HG03575 (cell line): ENCODE measurements around the gene RMND5A.
A peak's percentile ranks its signal among the peaks of the same experiment; 100 is the strongest.
"Not testable (repeated sequence)": the region's sequence is repeated elsewhere in the genome, so short reads cannot be mapped to it uniquely, and the experiment has no call there.

Source experiments
- ATAC-seq: cut with Tn5 transposase; IDR thresholded peaks from one replicate; pipeline ENCODE4 v1.9.1; 2021; ENCODE audit not compliant: unreplicated experiment, insufficient number of reproducible peaks, low FRiP score; ENCODE audit errors: extremely low read depth

RMND5A gene

DNA sequence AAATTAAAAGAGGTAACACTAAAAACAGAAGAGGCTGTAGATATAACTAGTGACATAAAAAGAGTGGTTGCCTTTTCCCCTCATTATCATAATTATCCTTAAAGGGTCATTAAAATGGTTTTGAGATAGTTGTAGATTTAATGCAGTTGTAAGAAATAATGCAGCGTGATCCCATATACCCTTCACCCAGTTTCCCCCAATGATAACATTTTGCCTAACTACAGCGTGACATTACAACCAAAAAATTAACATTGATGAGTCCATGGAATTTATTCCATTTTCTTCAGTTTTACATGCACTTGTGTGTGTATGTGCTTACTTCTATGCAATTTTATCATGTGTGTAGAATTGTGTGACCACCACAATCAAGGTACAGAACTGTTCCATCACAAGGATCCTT lies 13.2 kb upstream of the RMND5A start:
- no peak for ATAC-seq

DNA sequence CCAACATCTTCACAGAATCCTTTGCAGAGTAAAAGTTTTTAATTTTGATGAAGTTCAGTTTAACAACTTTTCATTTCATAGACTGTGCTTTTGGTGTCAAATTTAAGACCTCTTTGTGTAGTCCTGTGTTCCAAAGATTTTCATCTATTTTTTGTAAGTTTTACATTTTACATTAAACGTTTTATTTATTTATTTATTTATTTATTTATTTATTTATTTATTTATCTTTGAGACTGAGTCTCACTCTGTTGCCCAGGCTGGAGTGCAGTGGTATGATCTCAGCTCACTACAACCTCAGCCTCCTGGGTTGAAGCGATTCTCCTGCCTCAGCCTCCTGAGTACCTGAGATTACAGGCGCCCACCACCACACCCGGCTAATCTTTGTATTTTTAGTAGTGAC lies 12.0 kb upstream of the RMND5A start:
- ATAC-seq = not testable (repeated sequence)

DNA sequence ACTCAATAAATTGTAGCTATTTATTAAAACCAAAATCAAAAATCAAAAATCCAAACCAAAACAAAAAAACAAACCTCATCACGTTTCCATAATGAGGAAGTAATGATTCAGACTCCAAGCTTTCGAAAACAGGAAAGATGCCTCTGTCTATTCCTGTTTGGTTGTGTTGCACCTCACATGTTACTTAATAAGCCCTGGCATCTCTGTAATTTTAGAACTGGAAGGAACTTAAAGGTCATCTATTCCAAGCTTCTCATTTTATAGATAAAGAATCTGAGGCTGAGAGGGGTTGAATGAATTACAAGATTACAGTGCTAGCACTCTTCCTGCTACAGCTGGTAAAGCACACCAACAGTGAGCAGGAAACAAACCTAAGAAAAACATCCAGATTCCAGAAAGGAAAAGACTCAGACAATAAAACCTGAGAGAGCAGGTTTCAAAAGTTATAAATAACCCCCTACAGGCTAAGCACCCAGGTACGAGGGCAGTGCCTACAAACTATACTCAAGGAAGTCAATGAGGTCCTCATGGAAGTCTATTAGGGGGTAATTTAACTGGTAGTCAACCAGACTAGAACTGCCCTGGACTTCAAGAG lies 5.4 kb upstream of the RMND5A start:
- not testable (repeated sequence) for ATAC-seq

DNA sequence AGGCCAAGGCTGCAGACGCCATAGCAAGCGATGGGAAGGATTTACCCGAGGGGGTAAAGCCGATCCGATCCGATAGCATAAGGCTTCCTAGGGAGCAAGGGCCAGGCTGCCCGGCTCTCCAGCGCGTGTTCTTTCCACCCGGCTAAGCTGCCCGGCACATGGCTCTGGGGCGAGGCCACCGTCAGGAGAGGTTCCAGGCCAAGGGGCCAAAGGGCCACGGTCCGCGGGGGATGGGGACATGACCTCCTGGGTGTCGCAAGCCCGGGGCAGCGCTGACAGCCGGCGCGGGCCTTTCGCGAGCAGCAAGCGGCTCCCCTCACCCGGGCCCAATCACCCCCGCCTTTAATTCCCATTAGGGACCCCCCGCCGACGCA lies 841 bp upstream of the RMND5A start:
- not testable (repeated sequence) for ATAC-seq

DNA sequence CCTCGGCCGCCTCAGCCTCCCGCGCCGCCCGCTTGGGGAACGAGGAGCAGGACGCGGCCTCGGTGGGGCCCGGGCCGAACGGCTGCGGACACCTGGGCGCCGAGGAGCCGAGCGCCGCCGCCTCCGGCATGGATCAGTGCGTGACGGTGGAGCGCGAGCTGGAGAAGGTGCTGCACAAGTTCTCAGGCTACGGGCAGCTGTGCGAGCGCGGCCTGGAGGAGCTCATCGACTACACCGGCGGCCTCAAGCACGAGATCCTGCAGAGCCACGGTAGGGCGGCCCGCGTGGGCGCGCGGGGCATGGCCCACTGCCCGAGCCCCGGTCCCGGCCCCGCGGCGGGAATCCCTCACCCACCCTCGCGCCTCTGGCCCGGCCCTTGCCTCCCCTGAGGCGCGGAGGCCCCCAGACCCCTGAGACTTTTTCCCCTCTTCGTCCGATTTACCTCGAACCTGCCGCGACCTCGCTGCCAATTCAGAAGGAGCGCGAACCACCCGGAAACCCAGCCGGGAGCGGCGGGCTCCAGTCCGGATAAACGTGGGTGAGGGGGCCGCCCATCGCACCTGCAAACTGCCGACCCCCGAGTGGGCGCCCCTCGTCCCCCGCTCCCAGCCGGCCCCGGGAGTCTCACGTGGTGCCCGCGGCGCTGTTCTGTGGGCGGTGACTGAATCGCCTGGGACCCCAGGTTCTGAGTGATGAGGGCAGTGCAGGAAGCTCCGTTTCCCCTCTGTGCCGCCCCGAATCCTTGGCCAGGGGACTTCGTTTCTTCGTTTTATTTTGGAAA lies 639 bp downstream of the RMND5A start:
- ATAC-seq = peak; percentile 2

DNA sequence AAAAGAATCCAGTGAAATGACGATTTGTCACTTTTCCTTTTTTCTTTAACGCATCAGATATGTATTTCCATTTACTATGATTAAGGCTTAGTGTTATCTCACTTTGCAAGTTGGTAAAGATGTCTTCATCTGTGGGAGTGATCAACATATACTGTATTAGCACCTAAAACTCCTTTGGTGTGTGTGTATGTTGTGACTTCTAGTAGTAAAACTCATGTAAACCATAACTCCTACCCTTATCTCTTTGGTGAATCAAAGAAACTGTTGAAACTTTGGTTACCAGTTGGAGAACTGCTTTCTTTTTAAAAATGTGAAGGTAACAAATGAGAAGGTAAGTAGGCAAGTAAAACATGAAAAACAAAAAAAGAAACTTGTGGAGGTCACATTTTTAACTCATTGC lies 5.6 kb downstream of the RMND5A start:
- not testable (repeated sequence) for ATAC-seq

DNA sequence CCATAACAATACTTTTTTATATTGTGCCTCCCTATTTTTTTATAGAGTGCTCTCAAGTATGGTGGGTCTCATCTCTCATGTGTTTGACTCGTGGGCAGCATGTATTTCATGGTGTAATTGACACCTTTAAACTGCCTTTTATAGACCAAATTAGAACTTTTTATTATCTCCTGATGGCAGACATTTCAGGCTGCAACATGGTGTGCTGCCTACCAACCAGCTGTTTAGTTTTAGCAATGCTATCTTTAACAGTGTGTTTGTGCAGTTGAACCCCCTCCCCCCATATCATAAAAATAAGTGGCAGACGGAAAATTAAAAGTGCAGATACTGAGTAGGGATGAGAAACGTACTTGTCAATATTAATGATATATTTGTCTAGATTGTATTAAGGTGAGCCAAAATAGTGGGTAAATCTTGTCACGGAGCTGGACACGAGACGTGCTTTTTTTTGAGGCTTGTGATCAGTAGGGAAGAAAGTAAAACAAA lies 12.0 kb downstream of the RMND5A start:
- not testable (repeated sequence) for ATAC-seq

DNA sequence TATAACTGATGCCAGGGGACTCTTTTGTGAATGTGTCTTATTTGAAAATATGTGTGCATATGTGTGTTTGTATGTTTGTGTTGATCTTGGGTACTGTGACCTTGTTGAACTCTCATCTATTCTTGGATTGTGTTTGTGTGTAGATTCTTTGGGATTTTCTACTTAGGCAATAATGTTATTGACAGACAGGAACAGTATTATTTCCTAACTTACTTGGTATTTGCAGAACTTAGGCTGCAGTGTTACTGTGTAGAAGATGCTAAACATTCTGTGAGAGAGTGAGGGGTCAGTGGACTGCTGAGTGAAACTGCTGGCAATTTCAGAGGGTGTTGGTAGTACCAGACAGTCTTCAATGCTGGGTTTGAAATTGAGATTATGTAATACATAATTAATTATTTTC lies 12.7 kb downstream of the RMND5A start:
- ATAC-seq = not testable (repeated sequence)

DNA sequence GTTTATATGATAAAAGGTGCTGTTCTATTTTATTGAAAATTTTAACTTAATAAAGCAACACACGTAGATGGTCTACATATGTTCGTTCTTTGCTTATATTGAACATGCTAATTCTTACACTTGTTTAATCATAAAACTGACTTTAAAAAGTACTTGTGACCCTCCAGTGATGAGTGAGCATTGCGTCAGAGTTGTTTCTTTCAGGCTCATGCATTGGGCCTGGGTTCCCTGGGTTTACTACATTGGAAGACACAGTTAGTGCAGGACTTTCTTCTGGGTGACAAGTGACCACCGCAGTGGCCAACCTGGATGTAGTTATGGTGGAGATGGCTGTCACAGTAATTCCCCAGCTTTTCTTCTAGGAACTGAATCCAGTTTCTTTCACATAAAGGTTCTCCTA lies 13.4 kb downstream of the RMND5A start:
- not testable (repeated sequence) for ATAC-seq

DNA sequence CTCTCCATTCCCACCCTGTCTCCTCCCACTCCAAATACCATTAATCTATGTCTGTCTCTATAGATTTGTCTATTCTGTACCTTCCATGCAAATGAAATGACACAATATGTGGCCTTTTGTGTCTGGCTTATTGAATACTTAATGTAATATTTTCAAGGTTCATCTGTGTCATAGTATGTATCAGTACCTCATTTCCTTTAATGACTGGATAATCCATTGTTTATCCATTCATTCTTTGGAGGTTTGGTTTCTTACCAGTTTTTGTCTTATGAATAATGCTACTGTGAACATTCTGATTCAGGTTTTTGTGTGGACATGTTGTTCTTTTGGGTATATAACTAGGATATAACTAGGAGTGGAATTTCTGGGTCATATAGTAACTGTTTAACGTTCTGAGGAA lies 14.8 kb downstream of the RMND5A start:
- not testable (repeated sequence) for ATAC-seq

DNA sequence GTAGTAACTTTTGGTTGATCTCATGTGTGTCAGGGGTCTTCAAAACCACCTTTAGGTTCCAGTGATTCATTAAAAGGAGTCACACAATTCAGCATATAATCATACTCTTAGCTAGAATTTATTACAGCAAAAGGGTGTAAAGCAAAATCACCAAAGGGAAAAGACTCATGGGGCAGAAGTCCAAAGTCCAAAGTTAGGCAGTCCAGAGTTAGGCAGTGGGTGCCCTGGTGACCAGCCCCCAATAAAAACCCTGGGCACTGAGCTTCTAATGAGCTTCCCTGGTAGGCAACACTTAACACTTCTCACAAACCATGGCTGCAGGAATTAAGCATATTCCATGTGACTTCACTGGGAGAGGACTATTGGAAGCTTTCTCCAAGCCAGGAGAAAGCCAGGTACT lies 19.4 kb downstream of the RMND5A start:
- ATAC-seq = not testable (repeated sequence)

DNA sequence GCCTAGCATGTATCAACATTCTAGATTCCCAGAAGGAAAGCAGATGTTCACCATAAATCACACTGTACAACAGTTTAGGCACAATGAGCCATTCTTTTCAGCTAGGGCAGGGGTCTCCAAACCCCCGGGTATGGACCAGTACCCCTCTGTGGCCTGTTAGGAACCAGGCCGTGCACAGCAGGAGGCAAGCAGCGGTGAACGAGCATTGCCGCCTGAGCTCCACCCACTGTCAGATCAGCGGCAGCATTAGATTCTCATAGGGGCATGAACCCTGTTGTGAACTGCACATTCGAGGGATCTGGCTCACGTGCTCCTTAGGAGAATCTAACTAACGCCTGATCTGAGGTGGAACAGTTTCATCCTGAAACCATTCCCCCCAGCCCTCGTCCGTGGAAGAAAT lies 19.8 kb downstream of the RMND5A start:
- not testable (repeated sequence) for ATAC-seq

DNA sequence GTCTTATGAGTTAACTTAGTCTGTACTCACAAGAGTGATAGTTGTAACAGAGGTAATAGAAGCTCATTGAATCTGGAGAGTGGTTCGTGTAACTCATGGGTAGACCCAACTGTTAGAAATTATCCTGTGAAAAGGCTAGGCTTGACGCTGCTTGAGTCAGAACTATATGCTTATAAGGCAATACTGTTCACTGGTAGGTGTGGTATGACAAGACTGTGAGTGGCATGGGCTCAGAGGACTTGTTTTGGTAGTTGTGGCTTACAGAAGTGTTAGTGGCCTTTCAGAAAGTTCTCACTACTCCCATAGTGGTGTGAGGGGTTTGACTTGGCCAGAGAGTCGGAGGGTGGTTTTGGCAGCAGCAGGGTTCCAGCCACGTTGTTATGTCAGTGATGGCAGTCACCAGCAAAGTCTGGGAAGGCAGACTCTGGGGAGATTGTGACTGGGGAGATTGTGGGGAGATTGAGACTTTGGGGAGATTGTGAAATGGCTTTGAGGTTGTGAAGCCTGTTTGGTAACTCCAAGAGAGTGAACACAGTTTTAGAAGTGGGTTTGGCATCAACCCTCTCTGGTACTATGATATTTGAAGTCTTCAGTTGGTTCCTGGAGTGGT lies 21.9 kb downstream of the RMND5A start:
- not testable (repeated sequence) for ATAC-seq

DNA sequence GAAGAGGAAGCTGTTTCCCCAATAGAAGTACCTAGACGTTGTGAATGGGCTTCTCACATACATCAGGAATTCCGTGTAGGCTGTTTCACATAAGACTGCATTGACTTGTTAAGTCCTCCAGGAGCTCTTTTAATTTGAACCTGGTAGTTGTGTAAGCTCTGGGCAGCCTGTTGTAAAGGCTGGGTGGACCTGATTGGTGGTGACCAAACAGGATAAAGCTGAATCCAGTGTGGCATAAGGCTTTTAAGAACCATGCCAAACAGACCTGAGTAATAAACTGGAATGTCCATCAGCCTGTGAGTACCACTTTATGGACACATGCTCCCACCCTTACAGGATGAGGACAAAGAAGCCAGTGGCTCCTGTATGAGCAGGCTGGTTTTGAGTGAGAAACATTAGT lies 24.1 kb downstream of the RMND5A start:
- no peak for ATAC-seq

DNA sequence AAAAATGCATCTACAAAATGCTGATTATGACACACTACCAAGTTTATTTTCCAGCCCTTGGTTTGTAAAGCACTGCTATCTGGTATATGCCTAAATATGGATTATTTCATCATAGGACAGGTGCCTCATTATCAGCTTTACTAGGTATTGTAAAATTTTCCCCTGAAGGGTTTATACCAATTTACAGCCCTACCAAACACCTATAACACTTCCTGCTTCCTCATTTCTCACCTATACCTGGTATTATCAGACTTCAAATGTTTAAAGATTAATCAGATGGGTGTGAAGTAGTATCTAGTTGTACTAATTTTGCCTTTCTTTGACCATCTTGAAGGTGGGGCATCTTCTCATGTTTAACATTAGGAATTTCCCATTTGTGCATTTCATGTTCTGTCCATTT lies 26.8 kb downstream of the RMND5A start:
- ATAC-seq = no peak

DNA sequence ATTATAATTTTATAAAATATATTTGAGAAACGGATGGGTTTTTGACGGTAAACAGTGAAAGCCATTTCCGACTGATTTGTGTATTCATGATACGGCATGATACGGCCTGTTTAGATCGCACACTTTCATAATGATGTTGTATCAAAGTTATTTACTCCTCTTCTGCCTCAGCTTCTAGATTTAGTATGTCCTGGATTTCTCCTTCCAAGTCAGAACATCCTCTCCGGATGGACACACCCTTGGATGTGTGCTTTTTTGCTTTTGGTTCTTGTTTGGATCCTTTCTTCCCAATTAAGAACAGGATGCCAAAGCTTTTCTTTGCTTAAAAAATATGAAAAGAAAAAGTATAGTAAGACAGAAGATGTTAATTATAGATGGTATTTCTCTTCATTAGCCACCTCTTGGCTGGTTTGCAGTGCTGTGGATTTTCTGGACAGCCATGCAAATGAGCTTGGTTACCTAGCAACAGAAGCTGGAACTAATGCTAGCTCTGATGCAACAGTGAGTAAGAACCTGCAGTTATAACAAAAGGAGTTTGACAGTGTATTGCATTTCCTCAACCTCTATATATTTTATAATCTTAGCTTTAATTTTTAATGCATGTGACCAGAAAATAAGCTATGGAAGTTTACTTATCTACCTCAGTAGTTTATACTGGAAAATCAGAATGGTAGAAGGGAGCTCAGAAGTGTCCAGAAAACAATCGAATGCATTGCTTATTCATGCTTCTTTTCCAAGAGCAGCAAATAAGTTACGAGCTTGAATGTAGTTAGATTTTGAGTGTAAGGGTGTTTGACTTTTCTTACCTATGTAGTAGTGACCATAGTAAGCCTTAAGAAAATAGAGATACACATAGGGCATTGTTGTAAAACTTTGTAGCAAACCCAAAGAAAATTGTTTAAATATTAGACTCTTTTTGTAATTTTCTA lies 27.9 kb downstream of the RMND5A start:
- ATAC-seq = no peak

DNA sequence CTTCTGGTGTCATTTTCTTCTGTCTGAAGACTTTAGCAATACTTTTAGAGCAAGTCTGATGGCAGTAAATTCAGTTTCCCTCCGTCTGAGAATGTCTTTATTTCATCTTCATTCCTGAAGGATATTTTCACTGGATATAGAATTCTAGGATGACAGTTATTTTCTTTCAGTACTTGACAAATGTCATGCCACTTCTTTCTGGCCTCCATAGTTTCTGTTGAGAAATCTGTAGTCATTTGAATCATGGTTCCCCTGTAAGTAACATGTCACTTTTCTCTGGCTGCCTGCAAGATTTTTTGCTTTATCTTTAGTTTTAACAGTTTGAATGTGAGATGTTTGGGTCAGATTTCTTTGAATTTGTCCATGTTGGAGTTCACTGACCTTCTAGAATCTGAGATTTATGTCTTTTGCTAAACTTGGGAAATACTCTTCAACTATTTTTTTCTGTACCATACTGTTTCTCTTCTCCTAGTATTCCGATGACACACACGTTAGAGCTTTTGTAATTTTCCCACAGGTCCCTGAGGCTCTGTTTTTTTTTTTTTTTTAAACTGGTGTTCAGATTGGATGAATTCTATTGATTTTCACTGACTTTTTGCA lies 30.2 kb downstream of the RMND5A start:
- ATAC-seq = no peak

DNA sequence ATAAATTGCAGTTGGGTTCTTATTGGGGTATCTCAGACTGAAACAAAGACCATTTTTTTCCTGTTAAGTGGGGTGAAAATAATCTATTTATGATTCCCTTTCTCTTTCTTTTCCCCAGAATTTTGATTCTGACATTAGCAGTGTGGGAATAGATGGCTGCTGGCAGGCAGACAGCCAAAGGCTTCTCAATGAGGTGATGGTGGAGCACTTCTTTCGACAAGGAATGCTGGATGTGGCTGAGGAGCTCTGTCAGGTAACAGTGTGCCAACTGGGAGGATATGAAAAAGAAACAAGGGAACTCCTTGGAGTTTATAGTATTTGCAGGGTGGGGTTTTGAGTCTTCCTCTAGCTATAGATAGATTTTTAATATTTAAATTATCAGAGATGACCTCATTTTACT lies 31.7 kb downstream of the RMND5A start:
- ATAC-seq = no peak

DNA sequence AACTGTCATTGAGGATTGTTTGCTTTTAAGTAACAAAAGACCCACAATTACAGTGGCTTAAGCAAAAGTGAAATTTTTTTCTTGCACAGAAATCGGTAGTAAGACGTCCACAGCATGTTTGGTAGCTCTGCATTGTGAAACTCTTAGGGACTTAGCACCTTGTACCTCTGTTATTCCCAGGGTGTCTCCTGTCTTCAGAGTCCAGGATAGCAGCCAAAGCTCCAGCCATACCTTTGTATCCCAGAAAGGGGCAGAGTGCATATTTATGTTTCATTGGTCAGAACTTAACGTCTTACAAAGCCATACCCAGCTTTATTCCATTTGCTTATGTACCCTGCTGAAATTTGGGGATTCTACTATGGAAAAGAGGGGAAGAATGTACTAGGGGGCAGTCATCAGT lies 32.8 kb downstream of the RMND5A start:
- ATAC-seq = no peak
